DMS114 treated with DMSO at 0.1 percent for 48 hours (cell line): ENCODE results near the gene EPHB3.

Experiments used
- DNase-seq: peaks from one replicate; lab custom pipeline; 2025; ENCODE audit not compliant: unreplicated experiment; lab: John Stamatoyannopoulos, UW

The EPHB3 gene

GRCh38 chr3:184543256-184543655 is 18.3 kb upstream of the EPHB3 start:
- no peak for DNase-seq

GRCh38 chr3:184543843-184544512 is 17.6 kb upstream of the EPHB3 start:
- DNase-seq: peak; percentile 85

GRCh38 chr3:184544513-184544861 is 17.1 kb upstream of the EPHB3 start:
- DNase-seq: no peak

GRCh38 chr3:184545769-184546168 is 15.8 kb upstream of the EPHB3 start:
- DNase-seq: no peak

- DNase-seq: no peak
Observed at GRCh38 chr3:184546252-184546651, 15.3 kb upstream of the EPHB3 start.

GRCh38 chr3:184549796-184550577 is 11.6 kb upstream of the EPHB3 start:
- no peak for DNase-seq

- DNase-seq: no peak
Observed at GRCh38 chr3:184551103-184551502, 10.5 kb upstream of the EPHB3 start.

- no peak for DNase-seq
Observed at GRCh38 chr3:184551614-184552256, 9.8 kb upstream of the EPHB3 start.

GRCh38 chr3:184552296-184552695 is 9.3 kb upstream of the EPHB3 start:
- no peak for DNase-seq

- DNase-seq: no peak
Observed at GRCh38 chr3:184552863-184553262, 8.7 kb upstream of the EPHB3 start.

GRCh38 chr3:184553385-184553784 is 8.2 kb upstream of the EPHB3 start:
- no peak for DNase-seq

GRCh38 chr3:184554461-184554860 is 7.1 kb upstream of the EPHB3 start:
- DNase-seq: no peak

- no peak for DNase-seq
Observed at GRCh38 chr3:184556582-184557347, 4.8 kb upstream of the EPHB3 start.

GRCh38 chr3:184557348-184557950 is 4.1 kb upstream of the EPHB3 start:
- no peak for DNase-seq

- no peak for DNase-seq
Observed at GRCh38 chr3:184558726-184559125, 2.9 kb upstream of the EPHB3 start.

- no peak for DNase-seq
Observed at GRCh38 chr3:184559336-184559735, 2.2 kb upstream of the EPHB3 start.

GRCh38 chr3:184560531-184560930 is 1.1 kb upstream of the EPHB3 start:
- no peak for DNase-seq

GRCh38 chr3:184561913-184562877 is 610 bp downstream of the EPHB3 start:
- DNase-seq: no peak

- no peak for DNase-seq
Observed at GRCh38 chr3:184562878-184563560, 1.4 kb downstream of the EPHB3 start.
